ENCODE measurements around the gene USP13.

USP13 gene

GRCh38 chr3:179700716-179701115 is 47.9 kb downstream of the USP13 start:
- no peak for DNase-seq (ENCODE audit: low read depth in 2 of 2)

GRCh38 chr3:179701176-179701827 is 48.5 kb downstream of the USP13 start:
- DNase-seq (ENCODE audit: low read depth in 2 of 2): no peak

GRCh38 chr3:179702271-179702947 is 49.6 kb downstream of the USP13 start:
- DNase-seq (ENCODE audit: low read depth in 2 of 2): no peak

- no peak for DNase-seq (ENCODE audit: low read depth in 2 of 2)
Measured at GRCh38 chr3:179703816-179704215, 51.0 kb downstream of the USP13 start.

GRCh38 chr3:179706233-179706632 is 53.4 kb downstream of the USP13 start:
- no peak for DNase-seq (ENCODE audit: low read depth in 2 of 2)

GRCh38 chr3:179710079-179710478 is 57.2 kb downstream of the USP13 start:
- DNase-seq (ENCODE audit: low read depth in 2 of 2): no peak

GRCh38 chr3:179713643-179714090 is 60.8 kb downstream of the USP13 start:
- no peak for DNase-seq (ENCODE audit: low read depth in 2 of 2)

GRCh38 chr3:179715582-179715981 is 62.7 kb downstream of the USP13 start:
- no peak for DNase-seq (ENCODE audit: low read depth in 2 of 2)

GRCh38 chr3:179716226-179716625 is 63.4 kb downstream of the USP13 start:
- DNase-seq (ENCODE audit: low read depth in 2 of 2): no peak

GRCh38 chr3:179716811-179717210 is 64.0 kb downstream of the USP13 start:
- DNase-seq (ENCODE audit: low read depth in 2 of 2): no peak

GRCh38 chr3:179717219-179717618 is 64.4 kb downstream of the USP13 start:
- no peak for DNase-seq (ENCODE audit: low read depth in 2 of 2)

GRCh38 chr3:179719048-179719734 is 66.4 kb downstream of the USP13 start:
- DNase-seq (ENCODE audit: low read depth in 2 of 2): no peak

GRCh38 chr3:179720196-179720595 is 67.4 kb downstream of the USP13 start:
- no peak for DNase-seq (ENCODE audit: low read depth in 2 of 2)

GRCh38 chr3:179723617-179724016 is 70.8 kb downstream of the USP13 start:
- no peak for DNase-seq (ENCODE audit: low read depth in 2 of 2)

GRCh38 chr3:179726075-179726699 is 73.3 kb downstream of the USP13 start:
- DNase-seq (ENCODE audit: low read depth in 2 of 2): no peak

- DNase-seq (ENCODE audit: low read depth in 2 of 2): no peak
Measured at GRCh38 chr3:179729086-179729485, 76.2 kb downstream of the USP13 start.

GRCh38 chr3:179729981-179730380 is 77.1 kb downstream of the USP13 start:
- DNase-seq (ENCODE audit: low read depth in 2 of 2): no peak

- DNase-seq (ENCODE audit: low read depth in 2 of 2): no peak
Measured at GRCh38 chr3:179730506-179730905, 77.7 kb downstream of the USP13 start.

- DNase-seq (ENCODE audit: low read depth in 2 of 2): no peak
Measured at GRCh38 chr3:179731544-179731943, 78.7 kb downstream of the USP13 start.

- DNase-seq (ENCODE audit: low read depth in 2 of 2): no peak
Measured at GRCh38 chr3:179732661-179733348, 80.0 kb downstream of the USP13 start.

- no peak for DNase-seq (ENCODE audit: low read depth in 2 of 2)
Measured at GRCh38 chr3:179733797-179734196, 81.0 kb downstream of the USP13 start.

Measured in stimulated activated CD4-positive, alpha-beta T cell treated with anti-CD3 and anti-CD28 coated beads, Interleukin-4, amount 100 ng/mL, for 48 hours (primary cell).